Measurements from ENCODE around the gene KANSL1L.
"Not testable (repeated sequence)": the region's sequence is repeated elsewhere in the genome, so short reads cannot be mapped to it uniquely, and the experiment has no call there.

KANSL1L gene

GRCh38 chr2:210183936-210184335, 12.7 kb upstream of the KANSL1L start:
- peaks cover 24% of the 10 kb centered on the region for H3K9me3 Mint-ChIP-seq
- H3K4me1 Mint-ChIP-seq; DNase-seq (ENCODE audit: low spot score in 2 of 2); H3K36me3 Mint-ChIP-seq; H3K27ac Mint-ChIP-seq; ATAC-seq; H3K4me3 Mint-ChIP-seq: not testable (repeated sequence)

- peak overlapping the region; percentile 27 for H3K4me3 Mint-ChIP-seq
- not testable (repeated sequence) for H3K36me3 Mint-ChIP-seq; H3K27ac Mint-ChIP-seq; DNase-seq (ENCODE audit: low spot score in 2 of 2); H3K4me1 Mint-ChIP-seq; ATAC-seq
- H3K9me3 Mint-ChIP-seq = peaks cover 24% of the 10 kb centered on the region
These were observed 10.4 kb upstream of the KANSL1L start for GRCh38 chr2:210181606-210182088.

GRCh38 chr2:210181033-210181605, 9.9 kb upstream of the KANSL1L start:
- H3K27ac Mint-ChIP-seq; H3K36me3 Mint-ChIP-seq; DNase-seq (ENCODE audit: low spot score in 2 of 2); H3K4me1 Mint-ChIP-seq; ATAC-seq: not testable (repeated sequence)
- Mint-ChIP-seq H3K9me3 (peaks cover 20% of the 10 kb centered on the region), H3K4me3 (peak overlapping the region; percentile 27)

GRCh38 chr2:210180477-210180876, 9.3 kb upstream of the KANSL1L start:
- H3K36me3 Mint-ChIP-seq = no peaks in the 10 kb centered on the region
- no peak overlapping the region for H3K4me3 Mint-ChIP-seq
- no peak overlapping the region for H3K27ac Mint-ChIP-seq
- H3K4me1 Mint-ChIP-seq = peaks cover 6% of the 10 kb centered on the region
- ATAC-seq = no peak
- peaks cover 17% of the 10 kb centered on the region for H3K9me3 Mint-ChIP-seq
- no peak for DNase-seq (ENCODE audit: low spot score in 2 of 2)

- Mint-ChIP-seq H3K27ac (no peak overlapping the region), H3K9me3 (peaks cover 10% of the 10 kb centered on the region), H3K36me3 (no peaks in the 10 kb centered on the region), H3K4me3 (no peak overlapping the region), H3K4me1 (peaks cover 6% of the 10 kb centered on the region)
- DNase-seq (ENCODE audit: low spot score in 2 of 2) (no peak), ATAC-seq (no peak)
These were observed 8.3 kb upstream of the KANSL1L start for GRCh38 chr2:210179351-210179990.

- Mint-ChIP-seq H3K4me1 (peaks cover 6% of the 10 kb centered on the region), H3K4me3 (no peak overlapping the region), H3K27ac (no peak overlapping the region), H3K9me3 (no peaks in the 10 kb centered on the region), H3K36me3 (no peaks in the 10 kb centered on the region)
- DNase-seq (ENCODE audit: low spot score in 2 of 2) (no peak), ATAC-seq (no peak)
These were observed 6.6 kb upstream of the KANSL1L start for GRCh38 chr2:210177769-210178168.

GRCh38 chr2:210177115-210177514, 5.9 kb upstream of the KANSL1L start:
- not testable (repeated sequence) for H3K27ac Mint-ChIP-seq; H3K4me3 Mint-ChIP-seq; H3K9me3 Mint-ChIP-seq; H3K4me1 Mint-ChIP-seq; ATAC-seq; DNase-seq (ENCODE audit: low spot score in 2 of 2); H3K36me3 Mint-ChIP-seq

GRCh38 chr2:210174086-210174485, 2.9 kb upstream of the KANSL1L start:
- Mint-ChIP-seq H3K27ac (no peak overlapping the region), H3K4me3 (no peak overlapping the region), H3K9me3 (no peaks in the 10 kb centered on the region), H3K4me1 (peaks cover 19% of the 10 kb centered on the region), H3K36me3 (peaks cover 24% of the 10 kb centered on the region)
- DNase-seq (ENCODE audit: low spot score in 2 of 2) (no peak), ATAC-seq (no peak)

- Mint-ChIP-seq H3K4me3 (peak overlapping the region; percentile 98), H3K9me3 (no peaks in the 10 kb centered on the region), H3K4me1 (peaks cover 31% of the 10 kb centered on the region), H3K27ac (peak overlapping the region; percentile 64), H3K36me3 (peaks cover 24% of the 10 kb centered on the region)
- DNase-seq (ENCODE audit: low spot score in 2 of 2) = no peak
- no peak for ATAC-seq
These were observed 988 bp upstream of the KANSL1L start for GRCh38 chr2:210172219-210172575.

GRCh38 chr2:210170446-210171303, 534 bp downstream of the KANSL1L start:
- peak overlapping the region; percentile 100 for H3K27ac Mint-ChIP-seq
- H3K4me3 Mint-ChIP-seq = peak overlapping the region; percentile 98
- DNase-seq (ENCODE audit: low spot score in 2 of 2) = peak; percentile 92 to 98
- H3K4me1 Mint-ChIP-seq = peaks cover 31% of the 10 kb centered on the region
- H3K9me3 Mint-ChIP-seq = no peaks in the 10 kb centered on the region
- ATAC-seq = peak; percentile 84
- peaks cover 24% of the 10 kb centered on the region for H3K36me3 Mint-ChIP-seq

GRCh38 chr2:210170196-210170445, 1.1 kb downstream of the KANSL1L start:
- peak overlapping the region; percentile 100 for H3K27ac Mint-ChIP-seq
- peak overlapping the region; percentile 98 for H3K4me3 Mint-ChIP-seq
- DNase-seq (ENCODE audit: low spot score in 2 of 2) = no peak
- H3K36me3 Mint-ChIP-seq = peaks cover 24% of the 10 kb centered on the region
- peaks cover 31% of the 10 kb centered on the region for H3K4me1 Mint-ChIP-seq
- H3K9me3 Mint-ChIP-seq = no peaks in the 10 kb centered on the region
- no peak for ATAC-seq

- Mint-ChIP-seq H3K9me3 (no peaks in the 10 kb centered on the region), H3K36me3 (peaks cover 24% of the 10 kb centered on the region), H3K4me1 (peaks cover 31% of the 10 kb centered on the region), H3K4me3 (peak overlapping the region; percentile 98), H3K27ac (peak overlapping the region; percentile 100)
- DNase-seq (ENCODE audit: low spot score in 2 of 2) = no peak
- ATAC-seq = peak; percentile 67
These were observed 1.6 kb downstream of the KANSL1L start for GRCh38 chr2:210169516-210170195.

- no peaks in the 10 kb centered on the region for H3K9me3 Mint-ChIP-seq
- no peak overlapping the region for H3K4me3 Mint-ChIP-seq
- H3K4me1 Mint-ChIP-seq = peaks cover 40% of the 10 kb centered on the region
- peaks cover 24% of the 10 kb centered on the region for H3K36me3 Mint-ChIP-seq
- H3K27ac Mint-ChIP-seq = no peak overlapping the region
- ATAC-seq (no peak), DNase-seq (ENCODE audit: low spot score in 2 of 2) (no peak)
These were observed 4.0 kb downstream of the KANSL1L start for GRCh38 chr2:210167227-210167626.

GRCh38 chr2:210162466-210163124, 8.6 kb downstream of the KANSL1L start:
- ATAC-seq (no peak), DNase-seq (ENCODE audit: low spot score in 2 of 2) (no peak)
- Mint-ChIP-seq H3K27ac (no peak overlapping the region), H3K9me3 (no peaks in the 10 kb centered on the region), H3K4me3 (no peak overlapping the region), H3K4me1 (peaks cover 11% of the 10 kb centered on the region), H3K36me3 (no peaks in the 10 kb centered on the region)

GRCh38 chr2:210159059-210159458, 12.2 kb downstream of the KANSL1L start:
- H3K9me3 Mint-ChIP-seq = no peaks in the 10 kb centered on the region
- no peak overlapping the region for H3K27ac Mint-ChIP-seq
- DNase-seq (ENCODE audit: low spot score in 2 of 2) (no peak), ATAC-seq (no peak)
- H3K4me3 Mint-ChIP-seq = no peak overlapping the region
- peaks cover 7% of the 10 kb centered on the region for H3K36me3 Mint-ChIP-seq
- peaks cover 11% of the 10 kb centered on the region for H3K4me1 Mint-ChIP-seq
